Pancreas (tissue), 10 donors: ENCODE results near the gene FCRL1. TPM values are rescaled to one million over a fixed set of nuclear protein-coding genes. Genes with fewer than 3 reads are reported as not detected.

Source experiments
- ATAC-seq, 4 donors: fragments of 200-7000 bp; cut with Tn5 transposase; one replicate each; pipeline versions ENCODE4 v1.8.0 to v1.9.1; 2020; ENCODE audit warnings: mild to moderate bottlenecking in 4 of 4, moderate library complexity in 4 of 4
- DNase-seq, 6 donors: peaks; one replicate each; pipeline ENCODE4 v3.0.0-alpha.2; 2020
- FAIRE-seq: peaks from 2 replicates; lab custom pipeline; 2012; peaks lifted over from hg19 to GRCh38; lab: Jason Lieb, UNC
- H3K27ac ChIP-seq, 4 donors: fragments of 200-600 bp; sonication (generic); 1 replicate in 3 of 4; 2 replicates in 1 of 4; pipeline versions ENCODE4 v1.5.0 to v1.8.0; 2020
- H3K27me3 ChIP-seq, 4 donors: fragments of 200-600 bp; one replicate each; pipeline ENCODE4 v1.8.0; 2021
- H3K36me3 ChIP-seq, 3 donors: fragments of 200-600 bp; sonication (generic) in 1 of 3; one replicate each; pipeline versions ENCODE4 v1.5.0 to v1.8.0; 2020 to 2021
- H3K4me1 ChIP-seq, 3 donors: fragments of 200-600 bp; one replicate each; pipeline ENCODE4 v1.8.0; 2021
- H3K4me3 ChIP-seq, 4 donors: fragments of 200-600 bp; sonication (generic) in 2 of 4; one replicate each; pipeline versions ENCODE4 v1.5.0 to v1.8.0; 2020 to 2021
- H3K9me3 ChIP-seq, 4 donors: fragments of 200-600 bp; one replicate each; pipeline ENCODE4 v1.8.0; 2021
- CTCF ChIP-seq, 4 donors: fragments of 200-600 bp; sonication (generic) in 3 of 4; IDR thresholded peaks; one replicate each; pipeline versions ENCODE4 v1.5.0 to v1.8.0; 2021; ENCODE audit warnings: antibody characterized with exemption in 4 of 4
- WGBS, 2 donors: extraction: QIAGEN DNeasy Blood & Tissue Kit; methylation state at CpG; one replicate each; pipeline ENCODE4 v1.1.7; 2013; 5-methylcytosine and 5-hydroxymethylcytosine counted together
- intact Hi-C, 3 donors: fragments of 100-400 bp; cut with DNase I; formaldehyde crosslinking; loops; one replicate each; pipeline versions ENCODE4 v1.11.1 to v1.14.2; 2022
- polyA plus RNA-seq, 2 donors: library from polyadenylated mRNA; stranded (reverse); fragments of 200-250 nt; gene quantifications; one replicate each; pipeline ENCODE4 v1.2.3, GENCODE V29; 2013
- total RNA-seq, 6 donors: library from RNA; stranded (reverse); fragmentation: NEBNext Ultra II Directional in 4 of 6; extraction: Animal tissue kit (Norgen Biotek cat#: 25700) in 4 of 6; gene quantifications; one replicate each; pipeline versions ENCODE4 v1.2.1 to v1.2.4, GENCODE V29; 2021 to 2023
- donor health status: healthy with polysubstance abuse.
- donor health status: DM: no; HTN: no; CAD: no; lungs with moderate emphysema.
- donor health status: DM: no; HTN: no; CAD: no.
- donor health status: control.
- donor health status: control.
- donor health status: Bipolar disorder and iron deficiency.
- donor health status: DM: yes; HTN: yes; CAD: no.
- donor health status: DM: no; HTN: no; CAD: no.
- donor health status: DM: no; HTN: no; CAD: no.
- donor health status: DM: yes; HTN: yes; CAD: no.

FCRL1 gene
- total and polyA plus RNA-seq, 8 donors: 0.02 to 0.18 TPM; not detected in 6

GRCh38 chr1:157838966-157839365, 19.0 kb upstream of the FCRL1 start:
- Histone ChIP-seq H3K4me3 (no peak overlapping the region), H3K27ac (no peak overlapping the region), H3K36me3 (no peaks in the 10 kb centered on the region), H3K9me3 (no peaks in the 10 kb centered on the region), H3K4me1 (no peaks in the 10 kb centered on the region), H3K27me3 (no peaks in the 10 kb centered on the region)
- FAIRE-seq (no peak), DNase-seq (no peak), ATAC-seq (no peak)
- no peak for TF ChIP-seq CTCF (IDR thresholded peaks at IDR 0.05)
- intact Hi-C loops: no loop called here

- FAIRE-seq (no peak), ATAC-seq (no peak), DNase-seq (peak in 1 of 6 donors; percentile 21)
- intact Hi-C loops: no loop called here
- Histone ChIP-seq H3K9me3 (no peaks in the 10 kb centered on the region), H3K27me3 (no peaks in the 10 kb centered on the region), H3K4me3 (no peak overlapping the region), H3K4me1 (no peaks in the 10 kb centered on the region), H3K36me3 (no peaks in the 10 kb centered on the region), H3K27ac (no peak overlapping the region)
- no peak for TF ChIP-seq CTCF (IDR thresholded peaks at IDR 0.05)
- WGBS, 2 donors: 66 to 72% methylated on average over 12 of the region's 12 CpGs
Observed at GRCh38 chr1:157834430-157834829, 14.5 kb upstream of the FCRL1 start.

DNA sequence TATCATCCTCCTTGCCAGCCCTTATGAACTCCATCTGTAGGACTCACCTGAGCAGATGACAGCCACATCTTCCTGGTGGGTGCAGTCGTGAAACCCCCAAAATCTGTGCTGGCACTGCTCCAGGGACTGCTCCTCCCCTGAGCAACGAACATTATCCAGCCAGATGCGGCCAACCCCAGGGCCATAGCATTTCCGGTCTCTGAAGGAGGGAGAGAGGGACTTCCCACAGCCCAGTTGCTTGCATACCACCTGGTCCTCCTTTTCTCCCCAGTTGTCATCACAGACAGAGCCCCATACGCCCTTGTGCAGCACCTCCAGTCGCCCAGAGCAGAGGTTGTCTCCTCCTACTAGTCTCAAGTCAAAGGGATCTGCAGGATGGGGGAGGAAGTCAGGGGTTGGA, 13.2 kb upstream of the FCRL1 start:
- Histone ChIP-seq H3K27me3 (no peaks in the 10 kb centered on the region), H3K9me3 (no peaks in the 10 kb centered on the region), H3K36me3 (no peaks in the 10 kb centered on the region), H3K27ac (no peak overlapping the region), H3K4me1 (no peaks in the 10 kb centered on the region), H3K4me3 (no peak overlapping the region)
- FAIRE-seq: no peak
- WGBS, 2 donors: 62 to 74% methylated on average over 6 of the region's 6 CpGs
- ATAC-seq: no peak
- peak in 1 of 6 donors; percentile 21 for DNase-seq
- intact Hi-C loops: no loop called here
- TF ChIP-seq CTCF (IDR thresholded peaks at IDR 0.05): no peak

DNA sequence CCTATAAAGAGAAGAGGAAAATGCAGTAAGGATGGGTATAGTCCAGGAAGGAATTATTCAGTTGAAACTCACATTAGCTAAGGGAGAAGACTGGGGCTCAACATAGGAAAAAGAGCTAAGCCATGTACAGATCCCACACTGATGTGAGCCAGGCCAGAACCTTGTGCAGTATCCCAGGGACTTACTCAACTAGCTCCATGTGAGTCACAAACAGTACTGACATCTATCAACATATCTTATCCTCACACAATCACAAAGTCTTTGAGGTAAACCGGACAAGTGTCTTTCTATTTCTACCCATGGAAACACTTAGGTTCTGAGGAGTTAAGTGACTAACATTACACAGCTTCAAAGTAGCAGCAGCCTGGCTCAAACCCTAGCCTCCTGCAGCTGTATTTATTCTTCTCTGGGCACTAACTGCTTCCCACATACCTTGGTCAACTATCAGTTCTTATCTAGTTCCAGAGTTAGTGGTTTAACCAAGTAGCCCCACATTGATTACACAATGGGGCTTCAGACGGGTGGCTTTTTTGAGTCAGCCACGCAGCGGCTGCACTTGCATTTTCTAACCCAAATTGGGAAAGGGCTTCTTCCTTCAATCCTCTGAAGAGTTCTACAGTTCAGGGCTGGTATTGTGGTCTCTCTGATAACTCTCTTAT, 12.2 kb upstream of the FCRL1 start:
- FAIRE-seq: no peak
- DNase-seq: no peak
- Histone ChIP-seq H3K4me3 (no peak overlapping the region), H3K27ac (no peak overlapping the region), H3K4me1 (no peaks in the 10 kb centered on the region), H3K27me3 (no peaks in the 10 kb centered on the region), H3K36me3 (no peaks in the 10 kb centered on the region), H3K9me3 (no peaks in the 10 kb centered on the region)
- no peak for TF ChIP-seq CTCF (IDR thresholded peaks at IDR 0.05)
- WGBS, 2 donors: 20 to 21% methylated on average over 4 of the region's 4 CpGs
- intact Hi-C loops: no loop called here
- ATAC-seq: no peak

DNA sequence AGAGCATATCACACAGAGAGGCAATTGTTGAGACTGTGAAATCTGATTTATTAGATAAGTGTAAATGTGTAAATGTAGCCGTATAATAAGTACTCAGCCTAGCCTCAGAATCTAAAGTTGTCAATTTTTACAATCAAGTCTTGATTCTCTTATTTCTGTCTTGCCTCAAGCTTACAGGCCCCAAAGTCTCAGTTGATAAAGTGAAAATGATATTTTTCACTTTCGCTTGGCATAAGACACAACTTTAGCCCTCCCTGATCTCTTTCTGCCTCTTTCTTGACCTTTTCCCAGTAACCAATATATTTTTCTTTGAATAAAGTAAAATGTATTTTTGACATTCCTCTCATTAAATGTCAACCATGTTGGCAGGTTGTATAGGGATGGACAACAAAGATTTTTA, 11.0 kb upstream of the FCRL1 start:
- no peaks in the 10 kb centered on the region for H3K4me1 ChIP-seq
- no peak for TF ChIP-seq CTCF (IDR thresholded peaks at IDR 0.05)
- 63 to 75% methylated on average over 2 of the region's 2 CpGs for WGBS, 2 donors
- H3K36me3 ChIP-seq: no peaks in the 10 kb centered on the region
- H3K4me3 ChIP-seq: no peak overlapping the region
- no peaks in the 10 kb centered on the region for H3K9me3 ChIP-seq
- DNase-seq (no peak), FAIRE-seq (no peak), ATAC-seq (no peak)
- H3K27ac ChIP-seq: no peak overlapping the region
- intact Hi-C loops: no loop called here
- no peaks in the 10 kb centered on the region for H3K27me3 ChIP-seq
